Lung (tissue), 12 donors: ENCODE results near the gene TMEM165. TPM values are rescaled to one million over a fixed set of nuclear protein-coding genes. Genes with fewer than 3 reads are reported as not detected.

Experiments
- ATAC-seq: fragments of 200-7000 bp; cut with Tn5 transposase; one replicate; pipeline ENCODE4 v1.9.1; 2020; ENCODE audit warnings: moderate number of reproducible peaks; ENCODE audit not compliant: insufficient read depth, low FRiP score
- DNase-seq, 3 donors: peaks; one replicate each; pipeline ENCODE4 v3.0.0-alpha.2; 2013 to 2017
- H3K27ac ChIP-seq, 2 donors: one replicate each; pipeline ENCODE4 v1.5.1; 2013; ENCODE audit warnings: mild to moderate bottlenecking in 2 of 2, moderate library complexity in 2 of 2, control low read depth in 1 of 2, inconsistent platforms in 1 of 2, low read depth in 1 of 2, low read length in 1 of 2
- H3K27me3 ChIP-seq, 3 donors: one replicate each; pipeline ENCODE4 v1.5.1; 2013; ENCODE audit warnings: low read length in 2 of 3; ENCODE audit not compliant: control insufficient read depth in 3 of 3, insufficient read depth in 3 of 3
- H3K36me3 ChIP-seq, 4 donors: one replicate each; pipeline ENCODE4 v1.5.1; 2013; ENCODE audit warnings: low read length in 4 of 4, mild to moderate bottlenecking in 1 of 4, moderate library complexity in 1 of 4; ENCODE audit not compliant: control insufficient read depth in 4 of 4, insufficient read depth in 4 of 4
- H3K4me1 ChIP-seq, 5 donors: one replicate each; pipeline ENCODE4 v1.5.1; 2013; ENCODE audit warnings: low read length in 5 of 5, mild to moderate bottlenecking in 2 of 5, moderate library complexity in 1 of 5; ENCODE audit not compliant: control insufficient read depth in 5 of 5, insufficient read depth in 5 of 5
- H3K4me3 ChIP-seq: one replicate; pipeline ENCODE4 v1.5.1; 2013; ENCODE audit warnings: mild to moderate bottlenecking, control low read depth, moderate library complexity
- H3K9ac ChIP-seq, 2 donors: one replicate each; pipeline ENCODE4 v1.5.1; 2013; ENCODE audit warnings: low read length in 2 of 2, control low read depth in 1 of 2; ENCODE audit not compliant: insufficient read depth in 1 of 2
- H3K9me3 ChIP-seq, 4 donors: one replicate each; pipeline ENCODE4 v1.5.1; 2013; ENCODE audit warnings: low read length in 3 of 4, mild to moderate bottlenecking in 1 of 4, moderate library complexity in 1 of 4; ENCODE audit not compliant: control insufficient read depth in 4 of 4, insufficient read depth in 3 of 4
- WGBS, 2 donors: extraction: QIAGEN DNeasy Blood & Tissue Kit; methylation state at CpG; one replicate each; pipeline ENCODE4 v1.1.7; 2013; 5-methylcytosine and 5-hydroxymethylcytosine counted together
- polyA plus RNA-seq, 2 donors: library from polyadenylated mRNA; stranded (reverse); fragments of 200-250 nt; gene quantifications; one replicate each; pipeline ENCODE4 v1.2.1, GENCODE V29; 2013
- total RNA-seq, 2 donors: library from RNA; depleted of rRNA in 1 of 2; stranded (reverse); fragments of >200 nt in 1 of 2; gene quantifications; one replicate each; pipeline ENCODE4 v1.2.1, GENCODE V29; 2014 to 2021
- TF ChIP-seq, protein P1 (sequence below): IDR thresholded peaks from 2 replicates; pipeline ENCODE4 v1.5.1; 2012; ENCODE audit warnings: mild to moderate bottlenecking; ENCODE audit errors: control extremely low read depth, extremely low read depth
- donor health status: control.
- donor health status: control.
- donor health status: Bipolar disorder and iron deficiency.
- donor health status: healthy.
- donor health status: DM: yes; HTN: yes; CAD: no.

The TMEM165 gene
- total and polyA plus RNA-seq, 4 donors, result 152 to 184 (median 178) TPM

DNA sequence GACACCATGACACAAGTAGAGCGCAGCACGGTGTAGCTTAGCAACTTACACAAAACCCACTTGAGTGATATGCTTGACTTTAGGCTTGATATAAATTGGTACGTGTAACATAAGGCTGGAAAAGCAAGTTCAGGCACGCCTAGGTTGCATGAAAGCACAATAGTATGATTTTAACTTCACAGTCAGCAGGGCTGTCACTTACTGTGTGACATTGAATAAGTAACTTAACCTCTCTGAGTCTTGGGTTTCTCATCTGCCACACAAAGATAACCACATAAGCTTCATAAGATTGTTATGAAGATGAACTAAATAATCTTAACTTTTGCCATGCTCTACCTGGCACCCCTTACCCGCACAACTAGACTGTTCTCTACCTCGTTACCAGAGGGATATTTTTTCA lies 40.2 kb upstream of the TMEM165 start:
- H3K27ac ChIP-seq, result no peak overlapping the region
- TF ChIP-seq, protein P1, sequence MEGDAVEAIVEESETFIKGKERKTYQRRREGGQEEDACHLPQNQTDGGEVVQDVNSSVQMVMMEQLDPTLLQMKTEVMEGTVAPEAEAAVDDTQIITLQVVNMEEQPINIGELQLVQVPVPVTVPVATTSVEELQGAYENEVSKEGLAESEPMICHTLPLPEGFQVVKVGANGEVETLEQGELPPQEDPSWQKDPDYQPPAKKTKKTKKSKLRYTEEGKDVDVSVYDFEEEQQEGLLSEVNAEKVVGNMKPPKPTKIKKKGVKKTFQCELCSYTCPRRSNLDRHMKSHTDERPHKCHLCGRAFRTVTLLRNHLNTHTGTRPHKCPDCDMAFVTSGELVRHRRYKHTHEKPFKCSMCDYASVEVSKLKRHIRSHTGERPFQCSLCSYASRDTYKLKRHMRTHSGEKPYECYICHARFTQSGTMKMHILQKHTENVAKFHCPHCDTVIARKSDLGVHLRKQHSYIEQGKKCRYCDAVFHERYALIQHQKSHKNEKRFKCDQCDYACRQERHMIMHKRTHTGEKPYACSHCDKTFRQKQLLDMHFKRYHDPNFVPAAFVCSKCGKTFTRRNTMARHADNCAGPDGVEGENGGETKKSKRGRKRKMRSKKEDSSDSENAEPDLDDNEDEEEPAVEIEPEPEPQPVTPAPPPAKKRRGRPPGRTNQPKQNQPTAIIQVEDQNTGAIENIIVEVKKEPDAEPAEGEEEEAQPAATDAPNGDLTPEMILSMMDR, result no peak
- H3K4me3 ChIP-seq, result no peak overlapping the region
- no peak for DNase-seq
- peaks cover 0 to 3% (median 0%) of the 10 kb centered on the region in 4 donors for H3K36me3 ChIP-seq
- H3K4me1 ChIP-seq, result peaks cover 0 to 10% (median 0%) of the 10 kb centered on the region in 5 donors
- H3K27me3 ChIP-seq, result no peaks in the 10 kb centered on the region
- WGBS, 2 donors, result 76 to 78% methylated on average over 6 of the region's 6 CpGs
- H3K9me3 ChIP-seq, result peaks cover 0 to 2% (median 0%) of the 10 kb centered on the region in 4 donors
- H3K9ac ChIP-seq, result no peak overlapping the region
- ATAC-seq, result no peak

DNA sequence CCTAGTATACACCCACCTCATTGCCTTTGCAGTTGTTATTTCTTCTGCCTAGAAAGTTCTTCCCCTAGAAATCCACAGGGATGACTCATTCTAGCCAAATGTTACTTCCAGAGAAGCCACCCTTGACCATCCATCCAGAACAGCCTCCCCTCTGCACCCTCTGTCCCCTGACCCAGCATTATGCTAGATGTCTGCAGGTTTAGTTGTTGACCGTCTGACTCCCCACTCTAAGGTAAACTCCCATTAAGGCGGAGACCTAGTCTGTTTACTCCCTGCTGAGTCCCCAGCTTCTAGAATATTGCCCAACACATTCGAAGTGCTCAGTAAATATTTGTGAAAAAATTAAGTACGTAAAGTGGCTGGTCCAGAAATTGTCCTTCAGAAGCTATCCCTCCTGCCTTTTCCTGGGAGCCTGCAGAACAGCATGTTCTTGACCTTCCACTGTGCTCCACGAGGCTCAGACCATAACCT lies 38.7 kb upstream of the TMEM165 start:
- peaks cover 0 to 3% (median 0%) of the 10 kb centered on the region in 4 donors for H3K36me3 ChIP-seq
- H3K9ac ChIP-seq, result no peak overlapping the region
- H3K4me1 ChIP-seq, result peaks cover 0 to 8% (median 0%) of the 10 kb centered on the region in 5 donors
- no peak overlapping the region for H3K4me3 ChIP-seq
- no peaks in the 10 kb centered on the region for H3K27me3 ChIP-seq
- H3K27ac ChIP-seq, result peak overlapping the region in 1 of 2 donors; percentile 79
- ATAC-seq, result peak; percentile 60
- TF ChIP-seq, protein P1, result no peak
- 69 to 84% methylated on average over 5 of the region's 5 CpGs for WGBS, 2 donors
- DNase-seq, result no peak
- peaks cover 0 to 2% (median 0%) of the 10 kb centered on the region in 4 donors for H3K9me3 ChIP-seq

DNA sequence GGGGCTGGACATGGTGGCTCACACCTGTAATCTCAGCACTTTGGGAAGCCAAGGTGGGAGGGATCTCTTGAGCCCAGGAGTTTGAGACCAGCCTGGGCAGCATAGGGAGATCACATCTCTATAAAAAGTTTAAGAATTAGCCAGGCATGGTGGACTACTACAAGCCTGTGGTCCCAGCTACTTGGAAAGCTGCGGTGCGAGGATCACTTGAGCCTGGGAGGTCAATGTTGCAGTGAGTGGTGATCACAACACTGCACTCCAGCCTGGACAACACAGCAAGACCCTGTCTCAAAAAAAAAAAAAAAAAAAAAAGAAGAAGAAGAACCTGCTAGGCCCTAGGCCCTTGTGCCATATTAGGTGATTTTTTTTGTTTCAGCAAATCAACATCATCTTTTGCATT lies 37.5 kb upstream of the TMEM165 start:
- H3K36me3 ChIP-seq, result peaks cover 0 to 3% (median 0%) of the 10 kb centered on the region in 4 donors
- DNase-seq (no peak), ATAC-seq (no peak)
- peaks cover 0 to 2% (median 0%) of the 10 kb centered on the region in 4 donors for H3K9me3 ChIP-seq
- peaks cover 0 to 8% (median 1%) of the 10 kb centered on the region in 5 donors for H3K4me1 ChIP-seq
- WGBS, 2 donors, result 92 to 95% methylated on average over 2 of the region's 2 CpGs
- H3K4me3 ChIP-seq, result no peak overlapping the region
- H3K27ac ChIP-seq, result peak overlapping the region in 1 of 2 donors; percentile 67
- H3K27me3 ChIP-seq, result no peaks in the 10 kb centered on the region
- TF ChIP-seq, protein P1, result no peak
- no peak overlapping the region for H3K9ac ChIP-seq

DNA sequence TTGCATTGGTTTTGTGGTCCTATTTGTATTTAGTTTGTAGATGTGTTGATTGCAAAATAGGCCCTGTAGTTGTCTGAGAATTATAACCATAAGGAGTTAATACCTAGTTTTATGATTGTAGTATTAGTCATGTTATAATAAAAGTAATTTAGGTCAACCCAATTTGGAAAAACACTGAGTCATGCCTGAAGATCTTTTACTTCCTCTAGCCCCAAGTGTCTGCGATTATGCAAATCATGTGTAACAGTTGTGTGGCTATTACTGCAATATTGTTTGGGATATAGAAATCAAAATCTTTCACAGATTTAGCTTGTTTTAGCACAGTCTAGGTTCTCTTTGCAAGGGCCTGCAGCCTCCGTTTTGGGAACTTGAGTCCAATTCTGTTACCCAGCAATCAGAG lies 37.1 kb upstream of the TMEM165 start:
- Histone ChIP-seq H3K36me3 (peaks cover 0 to 2% (median 0%) of the 10 kb centered on the region in 4 donors), H3K27me3 (no peaks in the 10 kb centered on the region), H3K4me1 (peaks cover 0 to 8% (median 4%) of the 10 kb centered on the region in 5 donors), H3K9ac (no peak overlapping the region), H3K4me3 (no peak overlapping the region), H3K27ac (no peak overlapping the region), H3K9me3 (no peaks in the 10 kb centered on the region)
- DNase-seq, result no peak
- peak; percentile 70 for ATAC-seq
- WGBS, 2 donors, result 22 to 29% methylated on average over 2 of the region's 2 CpGs
- TF ChIP-seq, protein P1, result no peak
